SK-N-SH treated with all-trans-retinoic acid at 6 μM for 48 hours (cell line): ENCODE results near the gene ULK4.

Source experiments
- ATAC-seq: fragments of 200-7000 bp; cut with Tn5 transposase; 3 replicates; pipeline ENCODE4 v1.9.1; 2020; ENCODE audit warnings: mild to moderate bottlenecking, moderate library complexity
- ARNTL ChIP-seq: fragments of 450-650 bp; formaldehyde crosslinking; IDR thresholded peaks from 2 replicates; pipeline ENCODE4 v1.5.0; 2020; ENCODE audit warnings: low read depth, mild to moderate bottlenecking, moderate library complexity, borderline replicate concordance
- BACH2 ChIP-seq: fragments of 250-450 bp; sonication (Bioruptor Pico); IDR thresholded peaks from 2 replicates; pipeline ENCODE4 v1.9.0; 2021; ENCODE audit warnings: mild to moderate bottlenecking, borderline replicate concordance
- CREB5 ChIP-seq: fragments of 250-450 bp; sonication (Bioruptor Pico); IDR thresholded peaks from 2 replicates; pipeline ENCODE4 v1.5.1; 2020; ENCODE audit warnings: low read depth, mild to moderate bottlenecking, moderate library complexity
- CSDC2 ChIP-seq: fragments of 250-450 bp; sonication (Bioruptor Pico); IDR thresholded peaks from 2 replicates; pipeline ENCODE4 v1.5.0; 2020; ENCODE audit warnings: mild to moderate bottlenecking, moderate library complexity
- CSRNP3 ChIP-seq: fragments of 250-450 bp; sonication (Bioruptor Pico); IDR thresholded peaks from 2 replicates; pipeline ENCODE4 v1.5.1; 2021; ENCODE audit warnings: mild to moderate bottlenecking, moderate library complexity
- ESRRG ChIP-seq: fragments of 250-450 bp; sonication (Bioruptor Pico); IDR thresholded peaks from 2 replicates; pipeline ENCODE4 v1.6.1; 2021; ENCODE audit warnings: mild to moderate bottlenecking
- GLIS3 ChIP-seq: fragments of 250-450 bp; sonication (Bioruptor Pico); IDR thresholded peaks from 2 replicates; pipeline ENCODE4 v1.5.0; 2020; ENCODE audit warnings: mild to moderate bottlenecking, moderate library complexity
- ISL1 ChIP-seq: fragments of 250-450 bp; sonication (Bioruptor Pico); IDR thresholded peaks from 2 replicates; pipeline ENCODE4 v2.1.2; 2022; ENCODE audit warnings: mild to moderate bottlenecking, moderate library complexity
- OSR1 ChIP-seq: fragments of 250-450 bp; sonication (Bioruptor Pico); IDR thresholded peaks from 2 replicates; pipeline ENCODE4 v1.8.0; 2022; ENCODE audit warnings: moderate library complexity, mild to moderate bottlenecking, inconsistent platforms
- PATZ1 ChIP-seq: fragments of 250-450 bp; sonication (Bioruptor Pico); IDR thresholded peaks from 2 replicates; pipeline ENCODE4 v1.8.0; 2020; ENCODE audit warnings: mild to moderate bottlenecking, moderate library complexity, borderline replicate concordance
- PPARA ChIP-seq: fragments of 250-450 bp; sonication (Bioruptor Pico); IDR thresholded peaks from 2 replicates; pipeline ENCODE4 v1.5.0; 2020; ENCODE audit warnings: mild to moderate bottlenecking, borderline replicate concordance
- RARB ChIP-seq: fragments of 250-450 bp; sonication (Bioruptor Pico); IDR thresholded peaks from 2 replicates; pipeline ENCODE4 v1.8.0; 2021; ENCODE audit warnings: mild to moderate bottlenecking, moderate library complexity
- TCF4 ChIP-seq: fragments of 250-450 bp; sonication (Bioruptor Pico); IDR thresholded peaks from 2 replicates; pipeline ENCODE4 v1.8.0; 2021; ENCODE audit warnings: mild to moderate bottlenecking, moderate library complexity, borderline replicate concordance
- TOX ChIP-seq: fragments of 250-450 bp; sonication (Bioruptor Pico); IDR thresholded peaks from 2 replicates; pipeline ENCODE4 v1.8.0; 2021; ENCODE audit warnings: mild to moderate bottlenecking, moderate library complexity, borderline replicate concordance
- TSHZ2 ChIP-seq: fragments of 250-450 bp; sonication (Bioruptor Pico); IDR thresholded peaks from 2 replicates; pipeline ENCODE4 v1.5.0; 2020; ENCODE audit warnings: mild to moderate bottlenecking, moderate library complexity
- ZC3H10 ChIP-seq: fragments of 250-450 bp; sonication (Bioruptor Pico); IDR thresholded peaks from 2 replicates; pipeline ENCODE4 v1.5.1; 2021; ENCODE audit warnings: mild to moderate bottlenecking, moderate library complexity
- ZFP3 ChIP-seq: fragments of 250-450 bp; sonication (Bioruptor Pico); IDR thresholded peaks from 2 replicates; pipeline ENCODE4 v1.5.0; 2020; ENCODE audit warnings: mild to moderate bottlenecking, moderate library complexity
- ZFP30 ChIP-seq: fragments of 450-650 bp; formaldehyde crosslinking; IDR thresholded peaks from 2 replicates; pipeline ENCODE4 v1.5.0; 2022; ENCODE audit warnings: mild to moderate bottlenecking, moderate library complexity
- ZNF565 ChIP-seq: fragments of 450-650 bp; formaldehyde crosslinking; conservative IDR thresholded peaks from 2 replicates; pipeline ENCODE4 v1.5.0; 2020; ENCODE audit warnings: low read depth, mild to moderate bottlenecking, moderate library complexity
- ZNF70 ChIP-seq: fragments of 450-650 bp; formaldehyde crosslinking; IDR thresholded peaks from 2 replicates; pipeline ENCODE4 v1.5.0; 2020; ENCODE audit warnings: mild to moderate bottlenecking, moderate library complexity
- ZNF8 ChIP-seq: fragments of 450-650 bp; formaldehyde crosslinking; IDR thresholded peaks from 2 replicates; pipeline ENCODE4 v1.5.0; 2020; ENCODE audit warnings: mild to moderate bottlenecking, moderate library complexity

ULK4 gene

GRCh38 chr3:41629072-41629471 is 332.8 kb downstream of the ULK4 start (continued):
- TF ChIP-seq CREB5 (no peak), TOX (CRISPR knock-in tag) (no peak)
- TF ChIP-seq, all 23 proteins: peak for 0

GRCh38 chr3:41627477-41628087 is 334.3 kb downstream of the ULK4 start:
- no peak for TF ChIP-seq OSR1 (CRISPR knock-in tag)
- TF ChIP-seq ZC3H10 (CRISPR knock-in tag) = no peak
- no peak for TF ChIP-seq ZFP3
- no peak for TF ChIP-seq CREB5
- no peak for TF ChIP-seq CSRNP3
- no peak for TF ChIP-seq BACH2 (CRISPR knock-in tag)
- TF ChIP-seq PATZ1 = no peak
- TF ChIP-seq RARB (CRISPR knock-in tag) = no peak
- TF ChIP-seq GLIS3 (CRISPR knock-in tag) = no peak
- no peak for TF ChIP-seq ZNF8 (CRISPR knock-in tag)
- TF ChIP-seq TCF4 (CRISPR knock-in tag) = no peak
- TF ChIP-seq ZFP30 (CRISPR knock-in tag) = no peak
- TF ChIP-seq ZNF565 (CRISPR knock-in tag) = no peak
- no peak for TF ChIP-seq TSHZ2

GRCh38 chr3:41612853-41613252 is 349.1 kb downstream of the ULK4 start:
- TF ChIP-seq ESRRG (CRISPR knock-in tag) = no peak
- no peak for ATAC-seq

More at GRCh38 chr3:41627477-41628087, 334.3 kb downstream of the ULK4 start:
- ATAC-seq = no peak

DNA sequence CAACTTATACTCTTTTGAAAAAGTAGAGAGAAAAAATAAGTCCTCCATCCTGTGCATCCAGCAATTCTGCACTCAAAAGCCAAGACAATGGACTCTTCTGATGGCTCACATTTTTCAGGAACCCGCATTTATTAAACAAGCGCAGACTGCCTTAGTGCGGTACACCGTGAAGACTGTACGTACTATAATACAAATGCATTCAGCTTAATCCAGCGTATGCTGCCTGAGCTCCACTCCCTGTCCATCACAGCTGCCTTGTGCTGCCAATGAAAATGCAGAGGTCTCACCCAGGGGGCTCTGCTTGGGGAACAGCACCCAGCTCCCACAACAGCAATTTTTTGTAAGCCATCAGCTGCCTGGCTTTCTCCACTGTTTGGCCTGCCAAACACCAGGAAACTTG is 350.9 kb downstream of the ULK4 start:
- TF ChIP-seq TCF4 (CRISPR knock-in tag) = no peak
- no peak for TF ChIP-seq PPARA
- TF ChIP-seq ZC3H10 (CRISPR knock-in tag) = no peak
- TF ChIP-seq ZFP3 = no peak
- TF ChIP-seq CSDC2 (CRISPR knock-in tag) = no peak
- no peak for TF ChIP-seq ZNF70
- TF ChIP-seq ESRRG (CRISPR knock-in tag) = no peak
- no peak for TF ChIP-seq ZNF565 (CRISPR knock-in tag)
- no peak for TF ChIP-seq GLIS3 (CRISPR knock-in tag)
- TF ChIP-seq CSRNP3 = no peak
- no peak for TF ChIP-seq ISL1 (CRISPR knock-in tag)
- TF ChIP-seq TOX (CRISPR knock-in tag) = no peak
- TF ChIP-seq PATZ1 = no peak
- TF ChIP-seq CREB5 = no peak
- TF ChIP-seq ARNTL (CRISPR knock-in tag) = no peak
- TF ChIP-seq BACH2 (CRISPR knock-in tag) = no peak
- no peak for ATAC-seq
